Body of pancreas (tissue), 4 donors: ENCODE results near the gene MRPS18A. TPM values are rescaled to one million over a fixed set of nuclear protein-coding genes. Genes with fewer than 3 reads are reported as not detected.

ENCODE experiments used
- ATAC-seq: fragments of 150-250 bp; one replicate; pipeline ENCODE4 v1.9.1; 2016
- DNase-seq, 4 donors: peaks; one replicate each; pipeline ENCODE4 v3.0.0-alpha.2; 2019
- H3K27ac ChIP-seq, 4 donors: fragments of 200-600 bp; sonication (generic); 1 replicate in 3 of 4; 2 replicates in 1 of 4; pipeline versions ENCODE4 v1.5.1 to v1.6.1; 2016 to 2019; ENCODE audit warnings: mild to moderate bottlenecking in 1 of 4, mixed read lengths in 1 of 4, moderate library complexity in 1 of 4
- H3K27me3 ChIP-seq, 2 donors: fragments of 200-600 bp; sonication (generic); one replicate each; pipeline ENCODE4 v1.6.0; 2016; ENCODE audit warnings: mild to moderate bottlenecking in 1 of 2
- H3K36me3 ChIP-seq, 2 donors: fragments of 200-600 bp; sonication (generic); replicated peaks in 1 of 2; 2 replicates each; pipeline ENCODE4 v1.5.1; 2016; ENCODE audit warnings: low read depth in 2 of 2; ENCODE audit not compliant: insufficient read depth in 1 of 2
- H3K4me1 ChIP-seq: fragments of 200-600 bp; sonication (generic); one replicate; pipeline ENCODE4 v1.6.0; 2016
- H3K4me3 ChIP-seq, 2 donors: fragments of 200-600 bp; sonication (generic); 1 replicate in 1 of 2; 2 replicates in 1 of 2; pipeline ENCODE4 v1.5.1; 2016 to 2019
- H3K9me3 ChIP-seq, 3 donors: fragments of 200-600 bp; sonication (generic); 1 replicate in 2 of 3; 2 replicates in 1 of 3; pipeline ENCODE4 v1.5.1; 2016
- CTCF ChIP-seq, 7 experiments: fragments of 450-650 bp in 4 of 7; fragments of 200-600 bp in 3 of 7; sonication (generic) in 3 of 7; IDR thresholded peaks; one replicate each; pipeline ENCODE4 v1.5.1; 2016 to 2019; ENCODE audit warnings: antibody characterized with exemption in 7 of 7
- POLR2A ChIP-seq, 3 donors: fragments of 450-650 bp; IDR thresholded peaks; one replicate each; pipeline ENCODE4 v1.6.1; 2016; ENCODE audit warnings: antibody characterized with exemption in 3 of 3, mild to moderate bottlenecking in 2 of 3
- WGBS, 2 donors: methylation state at CpG; one replicate each; pipeline ENCODE4 v1.1.5; 2017; 5-methylcytosine and 5-hydroxymethylcytosine counted together
- intact Hi-C: fragments of 100-400 bp; cut with DNase I; formaldehyde crosslinking; loops from one replicate; pipeline ENCODE4 v1.15.1; 2023
- total RNA-seq, 2 donors: library from RNA; depleted of rRNA; stranded (reverse); fragments of >200 nt; gene quantifications; one replicate each; pipeline ENCODE4 v1.1.0, GENCODE V29; 2016

Gene MRPS18A
- total RNA-seq, 2 donors from 2014 or later: 16.9 to 36.3 TPM

- WGBS, 2 donors: 80 to 91% methylated on average over 5 of the region's 5 CpGs
- ATAC-seq (no peak), DNase-seq (no peak)
- no peak overlapping the region for H3K4me3 ChIP-seq
- no peak overlapping the region for H3K27ac ChIP-seq
- H3K36me3 ChIP-seq: peaks cover 0 to 8% of the 10 kb centered on the region in 2 donors
- intact Hi-C loops: no loop called here
- no peak for TF ChIP-seq CTCF (IDR thresholded peaks at IDR 0.05)
- no peak for TF ChIP-seq POLR2A (IDR thresholded peaks at IDR 0.05)
- no peaks in the 10 kb centered on the region for H3K9me3 ChIP-seq
- H3K27me3 ChIP-seq: no peaks in the 10 kb centered on the region
- H3K4me1 ChIP-seq: peaks cover 7% of the 10 kb centered on the region
Measured at GRCh38 chr6:43681303-43681702, 6.3 kb downstream of the MRPS18A start.

- peaks cover 0 to 10% of the 10 kb centered on the region in 2 donors for H3K36me3 ChIP-seq
- H3K4me3 ChIP-seq: no peak overlapping the region
- TF ChIP-seq POLR2A (IDR thresholded peaks at IDR 0.05) (no peak), CTCF (IDR thresholded peaks at IDR 0.05) (no peak)
- no peaks in the 10 kb centered on the region for H3K27me3 ChIP-seq
- no peaks in the 10 kb centered on the region for H3K9me3 ChIP-seq
- H3K4me1 ChIP-seq: no peaks in the 10 kb centered on the region
- H3K27ac ChIP-seq: no peak overlapping the region
- intact Hi-C loops: no loop called here
- DNase-seq (no peak), ATAC-seq (no peak)
- WGBS, 2 donors: 81% methylated on average over 11 of the region's 11 CpGs
Measured at GRCh38 chr6:43680308-43681200, 7.0 kb downstream of the MRPS18A start.

GRCh38 chr6:43679057-43679456, 8.5 kb downstream of the MRPS18A start:
- DNase-seq: no peak
- no peak for ATAC-seq
- TF ChIP-seq POLR2A (IDR thresholded peaks at IDR 0.05) (no peak), CTCF (IDR thresholded peaks at IDR 0.05) (no peak)
- intact Hi-C loops: no loop called here
- Histone ChIP-seq H3K36me3 (peaks cover 0 to 20% of the 10 kb centered on the region in 2 donors), H3K4me1 (peaks cover 3% of the 10 kb centered on the region), H3K9me3 (no peaks in the 10 kb centered on the region), H3K4me3 (no peak overlapping the region), H3K27ac (no peak overlapping the region), H3K27me3 (no peaks in the 10 kb centered on the region)
- WGBS, 2 donors: 88 to 89% methylated on average over 6 of the region's 6 CpGs

GRCh38 chr6:43678341-43678740, 9.2 kb downstream of the MRPS18A start:
- Histone ChIP-seq H3K27ac (no peak overlapping the region), H3K4me3 (no peak overlapping the region), H3K36me3 (peaks cover 0 to 22% of the 10 kb centered on the region in 2 donors), H3K27me3 (no peaks in the 10 kb centered on the region), H3K4me1 (peaks cover 10% of the 10 kb centered on the region), H3K9me3 (no peaks in the 10 kb centered on the region)
- TF ChIP-seq POLR2A (IDR thresholded peaks at IDR 0.05) (no peak), CTCF (IDR thresholded peaks at IDR 0.05) (no peak)
- WGBS, 2 donors: 90 to 92% methylated on average over 7 of the region's 7 CpGs
- ATAC-seq (no peak), DNase-seq (no peak)
- intact Hi-C loops: no loop called here

- WGBS, 2 donors: 57 to 76% methylated on average over 7 of the region's 7 CpGs
- Histone ChIP-seq H3K27ac (no peak overlapping the region), H3K9me3 (no peaks in the 10 kb centered on the region), H3K36me3 (peaks cover 0 to 22% of the 10 kb centered on the region in 2 donors), H3K4me3 (no peak overlapping the region), H3K27me3 (no peaks in the 10 kb centered on the region), H3K4me1 (peaks cover 15% of the 10 kb centered on the region)
- TF ChIP-seq POLR2A (IDR thresholded peaks at IDR 0.05): no peak
- TF ChIP-seq CTCF (IDR thresholded peaks at IDR 0.05): no peak
- intact Hi-C loops: no loop called here
- DNase-seq (no peak), ATAC-seq (no peak)
Measured at GRCh38 chr6:43677759-43678158, 9.8 kb downstream of the MRPS18A start.
